Hypothalamus (tissue), 51 donors: ENCODE data around the gene MICALL1.

Experiments used
- DNase-seq, 51 donors: peaks; one replicate each; lab custom pipeline; 2025; lab: John Stamatoyannopoulos, UW

Gene MICALL1, protein sequence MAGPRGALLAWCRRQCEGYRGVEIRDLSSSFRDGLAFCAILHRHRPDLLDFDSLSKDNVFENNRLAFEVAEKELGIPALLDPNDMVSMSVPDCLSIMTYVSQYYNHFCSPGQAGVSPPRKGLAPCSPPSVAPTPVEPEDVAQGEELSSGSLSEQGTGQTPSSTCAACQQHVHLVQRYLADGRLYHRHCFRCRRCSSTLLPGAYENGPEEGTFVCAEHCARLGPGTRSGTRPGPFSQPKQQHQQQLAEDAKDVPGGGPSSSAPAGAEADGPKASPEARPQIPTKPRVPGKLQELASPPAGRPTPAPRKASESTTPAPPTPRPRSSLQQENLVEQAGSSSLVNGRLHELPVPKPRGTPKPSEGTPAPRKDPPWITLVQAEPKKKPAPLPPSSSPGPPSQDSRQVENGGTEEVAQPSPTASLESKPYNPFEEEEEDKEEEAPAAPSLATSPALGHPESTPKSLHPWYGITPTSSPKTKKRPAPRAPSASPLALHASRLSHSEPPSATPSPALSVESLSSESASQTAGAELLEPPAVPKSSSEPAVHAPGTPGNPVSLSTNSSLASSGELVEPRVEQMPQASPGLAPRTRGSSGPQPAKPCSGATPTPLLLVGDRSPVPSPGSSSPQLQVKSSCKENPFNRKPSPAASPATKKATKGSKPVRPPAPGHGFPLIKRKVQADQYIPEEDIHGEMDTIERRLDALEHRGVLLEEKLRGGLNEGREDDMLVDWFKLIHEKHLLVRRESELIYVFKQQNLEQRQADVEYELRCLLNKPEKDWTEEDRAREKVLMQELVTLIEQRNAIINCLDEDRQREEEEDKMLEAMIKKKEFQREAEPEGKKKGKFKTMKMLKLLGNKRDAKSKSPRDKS

DNA sequence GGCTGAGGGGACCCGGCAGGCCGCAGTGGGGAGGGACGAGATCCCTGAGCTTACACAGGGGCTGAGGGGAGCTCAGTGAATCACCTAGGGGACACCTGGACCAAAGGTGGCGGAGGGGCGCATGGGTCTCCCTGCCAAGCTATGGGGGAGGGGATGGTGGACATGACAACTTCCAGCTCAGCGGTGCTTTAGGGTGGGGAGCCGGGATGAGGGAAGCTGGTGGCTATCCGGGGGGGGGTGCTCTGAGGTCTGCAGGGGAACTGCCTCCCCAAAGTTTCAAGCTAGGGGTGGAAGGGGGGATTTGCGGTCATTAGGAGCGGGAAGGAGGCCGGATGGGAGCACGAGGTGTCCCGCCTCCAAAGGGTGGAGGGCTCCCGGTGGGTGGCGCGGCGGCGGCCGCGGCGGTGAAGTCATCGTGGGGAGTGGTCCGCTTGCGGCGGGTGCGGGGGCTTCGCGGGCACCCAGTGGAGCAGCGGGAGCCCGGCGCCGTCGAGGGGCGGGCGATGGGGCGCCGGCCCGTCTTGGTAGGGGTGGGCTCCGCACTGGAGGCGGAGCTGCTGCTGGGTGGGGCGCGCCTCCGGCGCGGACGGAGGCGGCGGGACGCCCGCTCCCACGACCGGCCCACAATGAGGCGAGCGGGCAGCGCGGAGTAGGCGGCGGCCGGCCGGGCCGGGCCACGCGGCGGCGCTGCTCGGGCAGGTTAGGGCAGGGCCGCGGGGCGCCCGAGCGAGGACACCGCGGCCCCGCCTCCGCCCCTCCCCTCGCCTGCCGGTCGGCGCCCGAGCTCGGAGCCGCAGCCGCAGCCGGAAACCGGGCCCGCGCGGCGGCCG lies at the start of gene MICALL1:
TSS of gene MICALL1 (plus strand) at position 764 of the 830 bp plus-strand sequence. CDS start 126 bp downstream, outside the sequence.
- DNase-seq: peak in 25 of 51 donors; percentile 18 to 73 (median 38)

- no peak for DNase-seq
Measured at GRCh38 chr22:37860796-37861421, 45.2 kb upstream of the MICALL1 start.

GRCh38 chr22:37862570-37863325 lies 43.3 kb upstream of the MICALL1 start:
- DNase-seq: no peak

GRCh38 chr22:37865510-37865909 lies 40.6 kb upstream of the MICALL1 start:
- DNase-seq: no peak

GRCh38 chr22:37870273-37870672 lies 35.8 kb upstream of the MICALL1 start:
- DNase-seq: no peak

DNA sequence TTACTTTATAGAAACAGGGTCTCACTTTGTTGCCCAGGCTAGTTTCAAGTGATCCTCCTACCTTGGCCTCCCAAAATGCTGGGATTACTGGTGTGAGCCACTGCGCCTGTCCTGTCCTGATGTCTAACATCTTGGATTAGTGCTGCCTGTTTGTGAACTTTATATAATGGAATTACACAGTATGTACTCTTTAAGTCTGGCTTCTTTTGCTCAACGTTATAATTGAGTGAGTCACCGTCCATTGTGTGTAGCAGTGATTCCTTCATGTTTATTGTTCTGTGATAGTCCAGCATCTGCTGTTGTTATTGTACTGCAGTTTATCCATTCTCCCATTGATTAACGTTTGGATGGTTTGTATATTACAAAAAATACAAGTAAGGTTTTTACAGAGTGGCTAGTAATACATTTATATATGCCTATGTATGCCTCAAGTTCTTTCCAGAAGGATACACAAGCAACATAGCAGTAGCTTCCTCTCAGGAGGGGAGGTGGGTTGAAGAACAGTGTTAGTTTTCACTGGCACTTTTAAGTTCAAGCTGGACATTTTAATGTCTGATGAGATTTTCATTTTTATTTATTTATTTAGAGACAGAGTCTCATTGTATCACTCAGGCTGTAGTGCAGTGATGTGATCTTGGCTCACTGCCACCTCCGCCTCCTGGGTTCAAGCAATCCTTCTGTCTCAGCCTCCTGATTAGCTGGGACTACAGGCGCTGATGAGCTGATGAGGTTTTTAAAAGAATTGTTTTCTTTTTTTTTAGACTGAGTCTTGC lies 25.2 kb upstream of the MICALL1 start:
- DNase-seq: peak in 26 of 51 donors; percentile 6 to 75 (median 48)

GRCh38 chr22:37884420-37884819 lies 21.7 kb upstream of the MICALL1 start:
- DNase-seq: no peak

DNA sequence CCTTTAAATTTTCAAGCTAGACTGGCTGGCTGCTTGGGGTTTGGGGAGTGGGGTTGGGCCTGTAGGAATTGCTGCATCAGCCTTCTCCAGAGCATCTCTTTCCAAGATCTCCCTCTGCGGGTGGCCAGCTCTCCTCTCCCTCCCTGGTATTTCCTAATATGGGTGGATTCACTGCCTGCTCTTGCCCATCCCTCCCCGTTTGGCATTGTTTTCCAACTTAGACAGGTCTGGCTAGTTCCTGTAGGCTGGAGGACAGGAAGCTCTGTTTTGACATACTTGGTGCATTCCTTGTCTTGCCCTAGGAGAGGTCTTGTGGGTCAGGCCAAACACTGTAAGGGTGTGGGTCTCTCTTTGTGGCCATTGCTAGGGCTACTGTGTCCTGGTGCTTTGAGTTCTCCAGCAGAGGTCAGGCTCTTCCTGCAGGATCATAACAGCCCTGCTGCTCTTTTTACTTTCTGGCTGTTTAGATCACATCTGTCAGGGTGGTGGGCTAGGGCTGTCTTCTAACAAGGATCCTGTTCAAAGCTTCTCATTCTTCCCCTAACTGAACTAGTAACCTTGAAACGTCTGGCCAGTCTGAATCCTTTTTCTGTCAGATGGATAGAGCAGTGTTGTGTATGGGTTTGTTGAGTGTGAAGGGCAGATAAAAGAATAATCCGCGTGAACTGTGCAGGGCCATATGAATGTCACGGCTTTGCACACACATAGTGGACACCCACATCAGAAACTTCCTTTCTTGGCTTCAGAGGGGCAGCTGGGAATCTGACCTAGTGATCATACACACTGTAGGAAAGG lies 18.3 kb upstream of the MICALL1 start:
- DNase-seq: peak in 18 of 51 donors; percentile 9 to 65 (median 40)

DNA sequence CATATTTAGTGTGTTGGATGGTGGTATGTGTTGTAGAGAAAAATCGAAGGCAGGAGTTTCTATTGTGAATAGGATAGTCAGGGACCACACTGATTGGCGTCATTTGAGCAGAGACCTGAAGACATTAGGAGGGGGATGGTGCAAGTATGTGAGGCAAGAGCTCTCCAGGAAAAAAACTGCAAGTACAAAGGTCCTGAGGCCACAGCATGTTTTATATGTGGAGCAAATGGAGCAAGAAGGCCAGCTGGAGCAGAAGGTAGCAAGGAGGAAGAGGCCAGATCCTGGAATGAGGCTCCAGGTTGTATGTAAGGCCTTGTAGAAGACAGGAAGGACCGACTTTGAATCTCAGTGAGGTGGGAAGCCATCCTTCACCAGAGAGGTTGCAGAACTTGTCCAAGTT lies 14.2 kb upstream of the MICALL1 start:
- DNase-seq: no peak

GRCh38 chr22:37892566-37893335 lies 13.3 kb upstream of the MICALL1 start:
- DNase-seq: peak in 46 of 51 donors; percentile 25 to 97 (median 80)

DNA sequence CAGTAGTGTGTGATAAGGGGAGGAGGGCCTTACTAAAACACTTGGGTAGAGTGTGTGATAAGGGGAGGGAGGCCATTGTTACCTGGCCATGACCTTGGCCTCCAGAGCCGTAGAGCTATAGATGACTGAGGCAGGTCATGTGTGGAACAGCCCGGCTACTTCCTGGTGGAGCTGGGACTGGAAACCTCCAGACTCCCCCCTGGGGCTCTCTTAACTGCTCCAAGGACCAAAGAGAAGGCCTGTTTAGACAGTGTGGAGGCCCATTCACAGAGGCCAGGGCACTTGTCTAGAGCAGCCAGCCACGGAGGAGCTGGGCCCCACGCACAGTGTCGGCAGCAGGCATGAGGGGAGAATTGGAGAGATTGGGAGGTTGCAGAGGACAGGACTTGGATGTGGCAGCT lies 12.5 kb upstream of the MICALL1 start:
- DNase-seq: peak in 6 of 51 donors; percentile 15 to 59 (median 23)

GRCh38 chr22:37894939-37895670 lies 11.0 kb upstream of the MICALL1 start:
- DNase-seq: peak in 10 of 51 donors; percentile 11 to 30 (median 20)

DNA sequence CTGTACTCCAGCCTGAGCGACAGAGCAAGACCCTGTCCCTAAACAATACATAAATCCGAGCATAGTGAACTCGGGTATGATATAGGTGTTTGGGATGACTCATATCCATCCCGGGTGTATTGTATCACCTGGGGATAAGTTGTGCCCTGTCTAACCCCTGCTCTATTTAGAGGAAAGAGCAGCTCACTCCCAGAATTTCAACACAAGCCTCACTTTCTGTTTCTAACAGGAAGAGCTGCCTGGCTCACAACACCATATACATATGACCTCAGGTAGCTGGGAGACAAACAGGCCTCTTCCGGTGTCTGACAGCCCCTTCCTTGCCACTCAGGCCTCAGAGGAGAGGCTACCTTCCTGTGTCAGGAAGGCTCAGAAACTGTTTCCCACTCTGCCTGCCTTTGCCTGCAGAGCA lies 9.9 kb upstream of the MICALL1 start:
- DNase-seq: no peak

- no peak for DNase-seq
Measured at GRCh38 chr22:37896939-37897338, 9.2 kb upstream of the MICALL1 start.

DNA sequence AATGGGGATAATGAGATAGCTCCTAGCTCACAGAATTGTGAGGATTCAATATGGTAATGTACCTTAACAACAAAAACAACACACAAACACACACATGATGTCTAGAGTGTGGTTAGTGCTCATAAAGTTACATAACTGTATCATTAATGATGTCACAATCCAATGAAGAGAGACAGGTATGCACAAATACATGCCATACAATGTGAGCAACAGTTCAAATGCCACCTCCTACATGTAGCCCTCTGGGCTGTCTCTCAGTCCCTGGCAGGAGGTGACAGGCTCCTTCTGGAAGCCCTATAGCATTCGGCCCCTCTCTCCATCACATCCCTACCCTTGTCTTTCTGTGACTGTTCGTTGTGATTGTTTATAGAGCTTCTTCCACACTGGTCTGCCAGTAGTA lies 8.3 kb upstream of the MICALL1 start:
- DNase-seq: no peak
